ENCODE measurements around the gene INMT.

The INMT gene

GRCh38 chr7:30755384-30756154 is 3.6 kb downstream of the INMT start:
- DNase-seq = no peak

GRCh38 chr7:30757342-30757692 is 5.4 kb downstream of the INMT start:
- no peak for DNase-seq

- no peak for DNase-seq
Measured at GRCh38 chr7:30760514-30761213, 8.7 kb downstream of the INMT start.

- no peak for DNase-seq
Measured at GRCh38 chr7:30761214-30762156, 9.6 kb downstream of the INMT start.

- no peak for DNase-seq
Measured at GRCh38 chr7:30764030-30764975, 12.4 kb downstream of the INMT start.

GRCh38 chr7:30765408-30765807 is 13.5 kb downstream of the INMT start:
- no peak for DNase-seq

- DNase-seq = no peak
Measured at GRCh38 chr7:30770845-30771173, 18.9 kb downstream of the INMT start.

GRCh38 chr7:30771174-30771879 is 19.4 kb downstream of the INMT start, which contains the start of gene MINDY4:
TSS of gene MINDY4 (plus strand) at chr7:30771417. CDS start at chr7:30771494, 77 bp downstream.
- DNase-seq = peak; percentile 54 to 56

GRCh38 chr7:30771880-30772425 is 20.0 kb downstream of the INMT start:
- DNase-seq = no peak

- DNase-seq = no peak
Measured at GRCh38 chr7:30772984-30773383, 21.0 kb downstream of the INMT start.

GRCh38 chr7:30775992-30776391 is 24.1 kb downstream of the INMT start:
- DNase-seq = no peak

- DNase-seq = no peak
Measured at GRCh38 chr7:30776971-30777370, 25.0 kb downstream of the INMT start.

GRCh38 chr7:30778255-30779025 is 26.5 kb downstream of the INMT start:
- DNase-seq = no peak

GRCh38 chr7:30779574-30779973 is 27.6 kb downstream of the INMT start:
- DNase-seq = no peak

- no peak for DNase-seq
Measured at GRCh38 chr7:30780941-30781340, 29.0 kb downstream of the INMT start.

- DNase-seq = no peak
Measured at GRCh38 chr7:30782690-30783089, 30.8 kb downstream of the INMT start.

GRCh38 chr7:30785786-30786185 is 33.9 kb downstream of the INMT start:
- DNase-seq = no peak

- no peak for DNase-seq
Measured at GRCh38 chr7:30787486-30787885, 35.6 kb downstream of the INMT start.

GRCh38 chr7:30788640-30789333 is 36.9 kb downstream of the INMT start:
- DNase-seq = no peak

- no peak for DNase-seq
Measured at GRCh38 chr7:30789334-30789711, 37.4 kb downstream of the INMT start.
